ENCODE results near the gene OR2AG1. TPM values are rescaled to one million over a fixed set of nuclear protein-coding genes. Genes with fewer than 3 reads are reported as not detected.

The OR2AG1 gene, protein sequence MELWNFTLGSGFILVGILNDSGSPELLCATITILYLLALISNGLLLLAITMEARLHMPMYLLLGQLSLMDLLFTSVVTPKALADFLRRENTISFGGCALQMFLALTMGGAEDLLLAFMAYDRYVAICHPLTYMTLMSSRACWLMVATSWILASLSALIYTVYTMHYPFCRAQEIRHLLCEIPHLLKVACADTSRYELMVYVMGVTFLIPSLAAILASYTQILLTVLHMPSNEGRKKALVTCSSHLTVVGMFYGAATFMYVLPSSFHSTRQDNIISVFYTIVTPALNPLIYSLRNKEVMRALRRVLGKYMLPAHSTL
- not detected for polyA plus RNA-seq (2013, experiment 1 of 2)
- polyA plus RNA-seq (2013, experiment 2 of 2), result not detected

- H3K18ac ChIP-seq (ENCODE audit: low read length), result no peak within 1 kb of the TSS
- H2BK5ac ChIP-seq (ENCODE audit: low read length), result no peak within 1 kb of the TSS
- no peak within 1 kb of the TSS for H3K4me2 ChIP-seq (ENCODE audit: insufficient read depth, low read length, poor library complexity, severe bottlenecking)
- H3K4me1 ChIP-seq (ENCODE audit: control insufficient read depth in 2 of 2, insufficient read depth in 1 of 2, low read depth in 1 of 2, low read length in 2 of 2), result no peaks in the 10 kb centered on the region
- no peak within 1 kb of the TSS for H3K4ac ChIP-seq (ENCODE audit: low read length)
- no peak within 1 kb of the TSS for H3K27ac ChIP-seq (replicated peaks; ENCODE audit: low read length)
- no peaks in the 10 kb centered on the region for H3K27me3 ChIP-seq (ENCODE audit: control insufficient read depth in 3 of 3, insufficient read depth in 3 of 3, low read depth in 1 of 3, low read length in 3 of 3)
- no peak for DNase-seq (ENCODE audit: low spot score)
- no peak within 1 kb of the TSS for H3K14ac ChIP-seq (ENCODE audit: low read length)
- no peak within 1 kb of the TSS for H3K23ac ChIP-seq (ENCODE audit: low read depth, low read length, poor library complexity)
- H3K36me3 ChIP-seq (replicated peaks in 1 of 2; ENCODE audit: control insufficient read depth in 2 of 2, insufficient read depth in 2 of 2, low read length in 2 of 2), result no peaks in the 10 kb centered on the region
- no peak within 1 kb of the TSS for H4K91ac ChIP-seq (ENCODE audit: low read depth, low read length, poor library complexity)
- H2BK12ac ChIP-seq (ENCODE audit: low read length), result no peak within 1 kb of the TSS
- no peak within 1 kb of the TSS for H2AK5ac ChIP-seq (ENCODE audit: low read depth, low read length)
- no peak within 1 kb of the TSS for H3K9ac ChIP-seq (ENCODE audit: low read depth, low read length, poor library complexity)
- H2AFZ ChIP-seq (ENCODE audit: low read length), result no peak within 1 kb of the TSS
- H4K8ac ChIP-seq (ENCODE audit: low read depth, low read length), result no peak within 1 kb of the TSS
- no peak within 1 kb of the TSS for H2BK15ac ChIP-seq (ENCODE audit: low read length)
- no CpG with 5 or more reads among the region's 2 CpGs for WGBS, 2 donors (ENCODE audit: extremely low coverage in 2 of 2, insufficient read length in 2 of 2, insufficient replicate concordance in 1 of 2)
- no peaks in the 10 kb centered on the region for H3K9me3 ChIP-seq (replicated peaks in 1 of 2; ENCODE audit: control insufficient read depth in 2 of 2, insufficient read depth in 1 of 2, low read depth in 1 of 2, low read length in 2 of 2)
- no peaks in the 10 kb centered on the region for H3K79me1 ChIP-seq (ENCODE audit: low read depth, low read length)
- no peak within 1 kb of the TSS for H3K4me3 ChIP-seq (ENCODE audit: low read length in 2 of 2)
- H2BK120ac ChIP-seq (ENCODE audit: low read depth, low read length), result no peak within 1 kb of the TSS
These were observed at the start of gene OR2AG1 for GRCh38 chr11:6782720-6783119. Gene OR2AG1, plus strand, starts transcription at chr11:6783020. Its CDS starts 2,018 bp downstream, at chr11:6785038.

DNA sequence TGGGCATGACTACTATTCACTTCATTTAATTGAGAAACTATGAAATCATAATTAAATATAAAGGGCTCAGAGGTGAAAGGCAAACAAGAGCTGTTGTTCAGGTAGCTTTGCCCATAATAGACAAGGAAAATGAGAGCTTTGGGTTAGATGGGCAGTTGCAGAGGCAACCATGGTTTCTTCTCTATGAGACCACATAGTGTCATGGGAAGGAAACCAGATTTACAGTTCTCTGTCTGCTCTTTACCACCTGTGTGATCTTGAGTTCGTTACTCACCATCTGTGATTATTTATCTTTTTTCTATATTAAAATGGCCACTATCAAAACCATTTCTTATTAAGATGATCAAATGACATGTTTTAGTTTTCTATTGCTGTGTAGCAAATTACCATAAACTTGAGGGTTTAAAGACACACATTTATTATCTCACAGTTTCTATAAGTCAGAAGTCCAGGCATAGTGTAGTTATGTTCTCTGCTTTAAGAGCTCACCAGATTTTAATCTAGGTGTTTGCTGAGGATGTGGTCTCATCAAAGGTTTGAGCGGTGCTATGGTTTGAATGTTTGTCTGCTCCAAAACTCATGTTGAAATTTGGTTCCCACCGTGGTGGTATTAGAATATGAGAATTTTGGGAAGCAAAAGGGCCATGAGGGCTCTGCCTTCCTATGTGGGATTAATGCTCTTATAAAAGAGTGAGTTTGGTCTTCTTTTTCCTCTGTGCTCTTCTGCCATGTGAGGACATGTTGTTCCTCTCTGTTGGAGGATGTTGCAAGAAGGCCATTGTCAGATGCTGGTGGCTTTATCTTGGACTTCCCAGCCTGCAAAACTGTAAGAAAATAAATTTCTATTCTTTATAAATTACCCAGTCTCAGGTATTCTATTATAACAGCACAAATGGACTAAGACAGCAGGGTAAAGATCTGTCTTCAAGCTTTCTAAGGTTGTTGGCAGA, 49.2 kb upstream of the OR2AG1 start:
- DNase-seq (ENCODE audit: low spot score), result no peak
- no CpG with 5 or more reads among the region's 3 CpGs for WGBS, 2 donors (ENCODE audit: extremely low coverage in 2 of 2, insufficient read length in 2 of 2, insufficient replicate concordance in 1 of 2)
- no peaks in the 10 kb centered on the region for H3K36me3 ChIP-seq (replicated peaks in 1 of 2; ENCODE audit: control insufficient read depth in 2 of 2, insufficient read depth in 2 of 2, low read length in 2 of 2)

GRCh38 chr11:6734616-6735015, 48.2 kb upstream of the OR2AG1 start:
- no peak overlapping the region for H3K18ac ChIP-seq (ENCODE audit: low read length)
- no peak overlapping the region for H3K9ac ChIP-seq (ENCODE audit: low read depth, low read length, poor library complexity)
- no peak overlapping the region for H2BK120ac ChIP-seq (ENCODE audit: low read depth, low read length)
- H3K79me1 ChIP-seq (ENCODE audit: low read depth, low read length), result no peaks in the 10 kb centered on the region
- no peak overlapping the region for H3K4me3 ChIP-seq (ENCODE audit: low read length in 2 of 2)
- no peak overlapping the region for H4K91ac ChIP-seq (ENCODE audit: low read depth, low read length, poor library complexity)
- H3K14ac ChIP-seq (ENCODE audit: low read length), result no peak overlapping the region
- H4K8ac ChIP-seq (ENCODE audit: low read depth, low read length), result no peak overlapping the region
- no peak overlapping the region for H2BK5ac ChIP-seq (ENCODE audit: low read length)
- H2AK5ac ChIP-seq (ENCODE audit: low read depth, low read length), result no peak overlapping the region
- no peak overlapping the region for H2BK12ac ChIP-seq (ENCODE audit: low read length)
- H3K4ac ChIP-seq (ENCODE audit: low read length), result no peak overlapping the region
- H3K4me1 ChIP-seq (ENCODE audit: control insufficient read depth in 2 of 2, insufficient read depth in 1 of 2, low read depth in 1 of 2, low read length in 2 of 2), result no peaks in the 10 kb centered on the region
- no peak overlapping the region for H3K27ac ChIP-seq (replicated peaks; ENCODE audit: low read length)
- H2AFZ ChIP-seq (ENCODE audit: low read length), result no peak overlapping the region
- H3K4me2 ChIP-seq (ENCODE audit: insufficient read depth, low read length, poor library complexity, severe bottlenecking), result no peak overlapping the region
- H2BK15ac ChIP-seq (ENCODE audit: low read length), result no peak overlapping the region
- no CpG with 5 or more reads among the region's 3 CpGs for WGBS, 2 donors (ENCODE audit: extremely low coverage in 2 of 2, insufficient read length in 2 of 2, insufficient replicate concordance in 1 of 2)
- no peaks in the 10 kb centered on the region for H3K9me3 ChIP-seq (replicated peaks in 1 of 2; ENCODE audit: control insufficient read depth in 2 of 2, insufficient read depth in 1 of 2, low read depth in 1 of 2, low read length in 2 of 2)
- DNase-seq (ENCODE audit: low spot score), result no peak
- no peak overlapping the region for H3K23ac ChIP-seq (ENCODE audit: low read depth, low read length, poor library complexity)
- H3K27me3 ChIP-seq (ENCODE audit: control insufficient read depth in 3 of 3, insufficient read depth in 3 of 3, low read depth in 1 of 3, low read length in 3 of 3), result no peaks in the 10 kb centered on the region
- no peaks in the 10 kb centered on the region for H3K36me3 ChIP-seq (replicated peaks in 1 of 2; ENCODE audit: control insufficient read depth in 2 of 2, insufficient read depth in 2 of 2, low read length in 2 of 2)

More for the DNA sequence above, 49.2 kb upstream of the OR2AG1 start:
- H3K23ac ChIP-seq (ENCODE audit: low read depth, low read length, poor library complexity), result no peak overlapping the region
- H2AFZ ChIP-seq (ENCODE audit: low read length), result no peak overlapping the region
- H3K18ac ChIP-seq (ENCODE audit: low read length), result no peak overlapping the region
- H3K14ac ChIP-seq (ENCODE audit: low read length), result no peak overlapping the region
- no peak overlapping the region for H2BK12ac ChIP-seq (ENCODE audit: low read length)
- no peaks in the 10 kb centered on the region for H3K79me1 ChIP-seq (ENCODE audit: low read depth, low read length)
- no peak overlapping the region for H4K91ac ChIP-seq (ENCODE audit: low read depth, low read length, poor library complexity)
- H2AK5ac ChIP-seq (ENCODE audit: low read depth, low read length), result no peak overlapping the region
- no peak overlapping the region for H3K9ac ChIP-seq (ENCODE audit: low read depth, low read length, poor library complexity)
- no peak overlapping the region for H2BK120ac ChIP-seq (ENCODE audit: low read depth, low read length)
- no peaks in the 10 kb centered on the region for H3K27me3 ChIP-seq (ENCODE audit: control insufficient read depth in 3 of 3, insufficient read depth in 3 of 3, low read depth in 1 of 3, low read length in 3 of 3)
- H3K4me3 ChIP-seq (ENCODE audit: low read length in 2 of 2), result no peak overlapping the region
- H4K8ac ChIP-seq (ENCODE audit: low read depth, low read length), result no peak overlapping the region
- H3K4ac ChIP-seq (ENCODE audit: low read length), result no peak overlapping the region
- no peak overlapping the region for H2BK5ac ChIP-seq (ENCODE audit: low read length)
- no peak overlapping the region for H3K4me2 ChIP-seq (ENCODE audit: insufficient read depth, low read length, poor library complexity, severe bottlenecking)
- H3K27ac ChIP-seq (replicated peaks; ENCODE audit: low read length), result no peak overlapping the region
- no peaks in the 10 kb centered on the region for H3K4me1 ChIP-seq (ENCODE audit: control insufficient read depth in 2 of 2, insufficient read depth in 1 of 2, low read depth in 1 of 2, low read length in 2 of 2)
- H3K9me3 ChIP-seq (replicated peaks in 1 of 2; ENCODE audit: control insufficient read depth in 2 of 2, insufficient read depth in 1 of 2, low read depth in 1 of 2, low read length in 2 of 2), result no peaks in the 10 kb centered on the region
- no peak overlapping the region for H2BK15ac ChIP-seq (ENCODE audit: low read length)

DNA sequence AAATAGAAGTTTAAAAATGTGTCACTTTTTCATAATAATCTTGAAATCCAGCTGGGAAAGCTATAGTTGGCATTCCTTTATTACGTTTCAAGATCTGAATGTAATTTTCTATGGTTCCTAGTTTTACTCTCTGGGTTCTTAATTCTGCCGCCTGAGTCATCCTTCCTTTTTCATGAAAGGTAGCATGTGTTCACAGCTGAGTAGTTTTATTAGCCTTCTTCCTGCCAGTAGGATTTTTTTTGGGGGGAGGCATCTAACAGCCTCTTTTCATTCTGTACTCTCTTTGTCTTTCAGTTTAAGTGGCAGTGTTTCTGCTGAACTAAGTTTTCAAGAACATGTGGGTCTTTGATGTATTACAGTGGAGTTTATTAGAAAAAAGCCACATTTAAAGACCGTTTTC, 47.5 kb upstream of the OR2AG1 start:
- H2BK12ac ChIP-seq (ENCODE audit: low read length), result no peak overlapping the region
- no peak overlapping the region for H3K23ac ChIP-seq (ENCODE audit: low read depth, low read length, poor library complexity)
- no peak overlapping the region for H2BK5ac ChIP-seq (ENCODE audit: low read length)
- H3K14ac ChIP-seq (ENCODE audit: low read length), result no peak overlapping the region
- no peak for DNase-seq (ENCODE audit: low spot score)
- H4K91ac ChIP-seq (ENCODE audit: low read depth, low read length, poor library complexity), result no peak overlapping the region
- no peak overlapping the region for H4K8ac ChIP-seq (ENCODE audit: low read depth, low read length)
- H3K27me3 ChIP-seq (ENCODE audit: control insufficient read depth in 3 of 3, insufficient read depth in 3 of 3, low read depth in 1 of 3, low read length in 3 of 3), result no peaks in the 10 kb centered on the region
- H3K4me3 ChIP-seq (ENCODE audit: low read length in 2 of 2), result no peak overlapping the region
- no CpG with 5 or more reads among the region's 3 CpGs for WGBS, 2 donors (ENCODE audit: extremely low coverage in 2 of 2, insufficient read length in 2 of 2, insufficient replicate concordance in 1 of 2)
- H2AK5ac ChIP-seq (ENCODE audit: low read depth, low read length), result no peak overlapping the region
- H3K9me3 ChIP-seq (replicated peaks in 1 of 2; ENCODE audit: control insufficient read depth in 2 of 2, insufficient read depth in 1 of 2, low read depth in 1 of 2, low read length in 2 of 2), result no peaks in the 10 kb centered on the region
- H3K79me1 ChIP-seq (ENCODE audit: low read depth, low read length), result no peaks in the 10 kb centered on the region
- H3K4me1 ChIP-seq (ENCODE audit: control insufficient read depth in 2 of 2, insufficient read depth in 1 of 2, low read depth in 1 of 2, low read length in 2 of 2), result no peaks in the 10 kb centered on the region
- H3K9ac ChIP-seq (ENCODE audit: low read depth, low read length, poor library complexity), result no peak overlapping the region
- no peak overlapping the region for H3K18ac ChIP-seq (ENCODE audit: low read length)
- H3K36me3 ChIP-seq (replicated peaks in 1 of 2; ENCODE audit: control insufficient read depth in 2 of 2, insufficient read depth in 2 of 2, low read length in 2 of 2), result no peaks in the 10 kb centered on the region
- H3K4me2 ChIP-seq (ENCODE audit: insufficient read depth, low read length, poor library complexity, severe bottlenecking), result no peak overlapping the region
- no peak overlapping the region for H3K27ac ChIP-seq (replicated peaks; ENCODE audit: low read length)
- H3K4ac ChIP-seq (ENCODE audit: low read length), result no peak overlapping the region
- no peak overlapping the region for H2BK15ac ChIP-seq (ENCODE audit: low read length)
- H2BK120ac ChIP-seq (ENCODE audit: low read depth, low read length), result no peak overlapping the region
- peak overlapping the region; percentile 17 for H2AFZ ChIP-seq (ENCODE audit: low read length)

Measured in neuronal stem cell (in vitro differentiated cells).